Measurements from ENCODE around the gene WDR43. TPM values are rescaled to one million over a fixed set of nuclear protein-coding genes. Genes with fewer than 3 reads are reported as not detected.
"Not testable (repeated sequence)": the region's sequence is repeated elsewhere in the genome, so short reads cannot be mapped to it uniquely, and the experiment has no call there.

The WDR43 gene
- polyA plus RNA-seq, 4 donors = 39.3 to 51.5 (median 50.1) TPM

DNA sequence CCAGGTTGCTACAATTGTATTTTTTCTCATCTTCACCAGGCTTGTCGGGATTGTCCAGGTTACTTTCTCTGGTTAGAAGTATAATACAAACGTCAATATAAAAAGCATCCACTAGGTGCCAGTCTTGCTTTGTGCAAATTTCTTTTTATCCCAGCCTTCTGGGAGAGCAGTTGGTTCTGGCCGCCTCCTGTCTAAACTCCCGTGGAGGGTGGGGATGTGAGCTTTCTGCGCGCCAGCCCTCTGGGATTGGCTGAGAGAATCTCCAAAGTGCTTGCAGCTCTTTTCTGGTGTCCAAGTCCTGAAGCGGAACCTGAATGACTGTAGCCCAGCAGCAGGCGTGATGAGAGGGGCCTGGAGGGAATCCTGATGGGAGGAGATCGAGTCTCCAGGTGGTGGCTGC lies 64.2 kb downstream of the WDR43 start:
- peak; percentile 60 to 67 (median 64) for DNase-seq (ENCODE audit: low read depth in 4 of 4, low spot score in 3 of 4)

DNA sequence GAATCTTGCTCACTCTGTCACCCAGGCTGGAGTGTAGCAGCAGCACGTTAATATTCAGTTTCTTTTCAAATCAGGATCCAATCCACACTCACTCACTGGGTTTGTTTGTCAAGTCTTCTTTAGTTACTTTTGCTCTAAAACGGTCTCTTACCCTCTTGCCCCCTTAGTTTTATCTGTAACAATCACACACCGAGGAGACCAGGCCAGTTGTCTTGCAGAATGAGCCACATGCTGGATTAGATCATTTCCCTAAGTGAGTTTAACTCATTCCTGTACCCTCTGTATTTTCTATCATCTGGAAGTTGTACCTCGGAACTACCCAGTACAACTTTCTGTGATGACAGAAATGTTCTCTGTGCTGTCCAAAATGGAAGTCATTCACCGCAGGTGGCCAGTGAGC lies 65.9 kb downstream of the WDR43 start:
- no peak for DNase-seq (ENCODE audit: low read depth in 4 of 4, low spot score in 3 of 4)

DNA sequence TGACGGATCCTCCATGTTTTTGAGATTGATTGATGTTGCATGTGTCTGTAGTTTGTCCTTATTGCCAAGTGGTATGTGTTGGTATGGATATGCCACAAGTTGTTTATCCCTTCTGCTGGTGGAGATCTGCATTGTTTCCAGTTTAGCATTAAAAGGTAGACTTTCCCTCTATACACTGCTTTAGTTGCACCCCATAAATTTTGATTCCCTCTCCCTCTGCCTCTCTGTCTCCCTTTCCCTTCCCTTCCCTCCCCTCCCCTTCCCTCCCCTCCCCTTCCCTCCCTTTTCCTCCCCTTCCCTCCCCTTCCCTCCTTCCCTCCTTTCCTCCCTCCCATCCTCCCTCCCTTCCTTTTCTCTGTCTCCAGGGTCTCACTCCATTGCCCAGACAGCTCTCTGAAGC lies 68.0 kb downstream of the WDR43 start:
- no peak for DNase-seq (ENCODE audit: low read depth in 4 of 4, low spot score in 3 of 4)

DNA sequence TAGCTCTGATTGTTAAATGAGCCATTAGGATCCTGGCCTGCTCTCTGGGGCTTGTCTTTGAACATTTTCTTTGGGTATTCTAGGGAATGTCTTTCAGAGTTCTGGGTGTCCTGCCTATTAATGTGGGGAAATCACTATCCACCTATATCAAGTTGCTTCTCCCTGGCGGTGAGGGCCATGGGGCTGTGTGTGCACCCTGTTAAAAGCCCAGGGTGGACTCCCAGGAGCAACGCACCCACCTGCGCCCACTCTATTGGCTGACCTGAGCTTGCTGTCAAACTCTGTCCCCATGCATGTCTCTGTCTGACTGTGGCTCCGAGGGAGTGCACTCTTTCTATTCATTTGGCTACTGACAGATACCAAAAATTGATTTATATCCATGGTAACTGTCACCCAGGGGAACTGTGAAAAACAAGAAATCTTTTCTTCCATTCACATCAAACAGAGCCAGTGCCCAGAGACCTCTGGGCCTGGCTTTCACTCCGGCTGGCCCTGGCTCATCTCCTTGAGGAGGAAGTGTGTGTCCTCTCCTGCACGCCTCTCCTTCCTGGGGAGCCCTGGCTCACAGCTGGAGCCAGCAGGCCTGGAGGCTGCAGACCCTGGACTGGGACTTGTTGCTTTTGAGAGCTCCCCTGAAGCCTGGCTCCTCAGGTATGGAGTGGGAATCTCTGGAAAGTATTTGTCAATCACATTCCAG lies 76.1 kb downstream of the WDR43 start:
- no peak for DNase-seq (ENCODE audit: low read depth in 4 of 4, low spot score in 3 of 4)

DNA sequence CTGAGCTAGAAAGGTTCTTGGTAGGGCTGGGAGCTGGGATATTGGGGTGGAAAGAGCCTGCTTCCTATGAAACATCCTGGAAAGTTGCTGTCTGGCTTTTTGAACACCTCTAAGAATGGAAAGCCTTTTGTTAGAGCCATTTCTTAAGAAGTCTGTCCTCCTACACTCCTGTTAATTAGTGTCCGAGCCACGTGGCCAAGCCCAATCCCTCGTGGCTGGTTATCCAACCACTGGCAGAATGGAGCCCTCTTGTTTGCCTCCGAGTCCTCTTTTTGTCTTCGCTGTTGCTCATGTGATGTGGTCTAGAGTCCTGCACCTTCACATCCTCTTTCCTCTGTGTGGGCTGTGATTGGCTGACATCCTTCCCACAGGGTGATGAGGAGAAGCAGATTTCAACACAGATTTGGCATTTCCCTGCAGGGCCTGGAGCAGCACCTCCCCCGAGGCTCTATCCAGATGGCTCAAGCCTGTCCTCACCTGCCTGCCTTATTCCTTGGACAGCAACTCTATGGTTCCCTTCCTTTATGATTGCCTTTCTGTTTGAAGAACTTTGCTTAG lies 78.4 kb downstream of the WDR43 start:
- DNase-seq (ENCODE audit: low read depth in 4 of 4, low spot score in 3 of 4) = no peak

DNA sequence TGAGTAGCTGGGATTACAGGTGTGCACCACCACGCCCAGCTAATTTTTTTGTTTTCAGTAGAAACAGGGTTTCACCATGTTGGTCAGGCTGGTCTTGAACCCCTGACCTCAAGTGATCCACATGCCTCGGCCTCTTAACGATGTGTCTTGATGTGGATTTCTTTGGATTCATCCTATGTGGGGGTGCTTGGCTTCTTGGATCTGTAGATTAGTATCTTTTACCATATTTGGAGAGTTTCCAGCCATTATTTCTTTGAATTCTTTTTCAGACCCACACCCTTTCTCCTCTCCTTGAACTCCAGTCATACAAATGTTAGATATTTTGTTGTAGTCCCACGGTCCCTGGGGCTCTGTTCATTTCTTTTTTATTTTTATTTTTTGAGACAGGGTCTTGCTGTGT lies 79.8 kb downstream of the WDR43 start:
- DNase-seq (ENCODE audit: low read depth in 4 of 4, low spot score in 3 of 4) = no peak

DNA sequence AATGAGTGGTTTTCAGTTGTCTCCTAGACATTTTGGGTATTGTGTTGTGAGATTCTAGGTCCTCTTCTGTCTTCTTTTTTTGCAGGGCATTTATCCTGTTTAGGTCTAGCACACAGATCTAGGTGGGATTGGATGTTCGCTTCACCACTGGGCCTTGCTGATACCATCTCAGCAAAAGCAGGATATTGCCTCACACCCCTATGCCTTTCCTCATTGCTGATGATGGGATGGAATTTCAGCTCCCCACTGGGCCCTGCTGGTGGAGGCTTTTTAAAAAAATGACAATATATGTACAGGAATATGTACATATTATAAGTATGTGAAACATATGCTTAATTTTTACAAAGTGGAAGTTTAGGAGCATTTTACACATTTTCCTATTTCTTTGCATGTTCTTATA lies 81.2 kb downstream of the WDR43 start:
- DNase-seq (ENCODE audit: low read depth in 4 of 4, low spot score in 3 of 4) = no peak

DNA sequence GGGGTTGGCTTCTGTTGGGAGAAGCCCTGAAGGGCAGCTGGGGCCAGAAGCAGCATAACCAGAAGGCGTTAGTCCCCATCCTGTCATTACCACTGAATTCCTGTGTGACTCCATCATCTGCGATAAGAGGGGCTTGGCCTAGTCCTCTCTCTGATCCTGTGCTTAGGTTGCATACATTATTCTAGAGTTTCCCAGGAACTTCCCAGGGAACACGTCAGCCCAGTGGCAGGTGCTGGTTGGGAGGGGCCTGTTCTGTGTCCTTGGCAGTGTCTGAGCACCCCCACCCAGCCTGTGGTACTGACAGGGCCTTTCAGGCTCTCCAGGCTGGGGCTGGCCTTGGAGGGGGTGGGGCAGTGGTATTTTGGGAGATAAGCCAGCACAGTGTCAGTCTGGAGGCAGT lies 82.1 kb downstream of the WDR43 start:
- DNase-seq (ENCODE audit: low read depth in 4 of 4, low spot score in 3 of 4) = no peak

DNA sequence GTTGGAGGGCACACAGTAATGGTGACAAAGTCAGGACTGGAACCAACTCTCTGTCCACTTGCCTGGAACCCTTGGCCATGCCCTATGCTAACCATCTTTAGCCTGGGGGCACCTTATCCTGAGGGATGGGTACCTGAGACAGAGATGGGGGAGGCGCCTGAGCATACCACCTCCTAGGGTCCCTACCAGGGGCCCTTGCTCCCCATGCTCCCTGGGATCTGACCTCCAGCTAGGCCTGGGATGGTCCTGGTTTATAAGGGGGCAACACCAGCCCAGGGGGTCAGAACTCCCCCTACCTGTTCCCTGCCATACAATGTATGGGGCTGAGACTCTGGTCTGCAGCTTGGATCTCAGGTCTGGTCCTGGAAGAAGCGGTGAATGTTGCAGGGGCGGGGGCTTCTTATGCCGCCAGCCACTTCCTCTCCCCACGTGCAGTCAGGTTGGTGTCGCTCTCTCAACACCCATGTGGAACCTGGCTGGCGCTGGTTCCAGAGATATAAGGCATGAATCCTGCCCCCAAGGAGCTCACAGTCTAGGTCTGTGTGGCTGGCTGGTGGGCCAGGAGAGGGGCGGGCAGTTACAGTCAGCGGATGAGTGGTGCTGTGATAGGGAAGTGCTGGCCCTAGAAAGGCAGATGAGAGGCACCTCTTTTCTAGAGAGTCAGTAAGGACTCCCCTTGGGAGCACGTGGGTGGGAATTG lies 82.9 kb downstream of the WDR43 start:
- no peak for DNase-seq (ENCODE audit: low read depth in 4 of 4, low spot score in 3 of 4)

DNA sequence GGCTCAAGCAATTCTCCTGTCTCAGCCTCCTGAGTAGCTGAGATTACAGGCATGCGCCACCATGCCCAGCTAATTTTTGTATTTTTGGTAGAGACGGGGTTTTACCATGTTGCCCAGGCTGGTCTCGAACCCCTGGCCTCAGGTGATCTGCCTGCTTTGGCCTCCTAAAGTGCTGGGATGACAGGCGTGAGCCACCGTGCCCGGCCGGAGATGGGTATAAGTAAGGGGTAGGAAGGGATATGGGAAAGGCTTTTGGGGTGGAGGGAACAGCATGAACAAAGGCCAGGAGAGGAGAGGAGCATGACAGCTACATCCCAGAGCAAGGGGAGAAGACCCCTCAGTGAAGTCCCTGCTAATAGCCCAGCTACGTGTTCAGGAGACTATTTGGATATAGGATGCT lies 83.5 kb downstream of the WDR43 start:
- DNase-seq (ENCODE audit: low read depth in 4 of 4, low spot score in 3 of 4) = not testable (repeated sequence)

DNA sequence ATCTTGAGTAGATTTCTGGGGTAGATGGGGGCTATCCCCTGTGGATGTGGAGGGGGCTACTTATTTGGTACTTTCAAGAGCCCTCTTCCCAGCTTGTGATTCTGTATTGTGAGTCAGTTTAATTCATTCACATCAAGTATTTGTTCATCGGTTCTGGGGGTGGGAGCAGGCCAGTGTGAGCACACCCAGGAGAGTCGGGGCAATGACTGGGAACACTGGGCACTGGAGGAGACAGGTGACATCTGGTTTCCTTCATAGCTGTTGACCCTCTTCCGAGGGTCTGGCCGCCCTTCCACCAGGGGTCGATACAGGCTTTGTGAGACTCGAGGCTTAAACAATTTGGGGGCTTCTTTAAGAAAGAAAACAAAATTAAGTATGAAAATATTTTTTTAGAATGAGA lies 84.1 kb downstream of the WDR43 start:
- DNase-seq (ENCODE audit: low read depth in 4 of 4, low spot score in 3 of 4) = no peak

DNA sequence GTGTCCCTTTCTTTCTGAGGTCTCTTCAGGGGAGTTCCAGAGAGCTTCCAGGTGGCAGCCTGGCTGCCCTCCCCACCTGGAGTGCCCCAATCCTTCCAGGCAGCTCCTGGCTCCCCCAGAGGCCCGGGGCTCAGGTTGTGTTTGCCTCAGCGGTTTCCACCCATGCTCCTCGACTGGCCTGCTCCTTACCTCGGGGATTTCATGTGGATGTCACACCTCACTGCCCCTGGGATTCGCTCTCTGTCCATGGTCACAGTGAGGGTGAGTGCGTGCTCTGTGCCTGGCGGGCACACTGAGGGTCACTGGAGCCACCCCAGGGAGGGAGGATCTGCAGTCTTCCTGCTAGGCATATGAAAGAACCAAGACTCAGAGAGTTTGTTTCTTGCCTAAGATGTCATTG lies 84.6 kb downstream of the WDR43 start:
- no peak for DNase-seq (ENCODE audit: low read depth in 4 of 4, low spot score in 3 of 4)

DNA sequence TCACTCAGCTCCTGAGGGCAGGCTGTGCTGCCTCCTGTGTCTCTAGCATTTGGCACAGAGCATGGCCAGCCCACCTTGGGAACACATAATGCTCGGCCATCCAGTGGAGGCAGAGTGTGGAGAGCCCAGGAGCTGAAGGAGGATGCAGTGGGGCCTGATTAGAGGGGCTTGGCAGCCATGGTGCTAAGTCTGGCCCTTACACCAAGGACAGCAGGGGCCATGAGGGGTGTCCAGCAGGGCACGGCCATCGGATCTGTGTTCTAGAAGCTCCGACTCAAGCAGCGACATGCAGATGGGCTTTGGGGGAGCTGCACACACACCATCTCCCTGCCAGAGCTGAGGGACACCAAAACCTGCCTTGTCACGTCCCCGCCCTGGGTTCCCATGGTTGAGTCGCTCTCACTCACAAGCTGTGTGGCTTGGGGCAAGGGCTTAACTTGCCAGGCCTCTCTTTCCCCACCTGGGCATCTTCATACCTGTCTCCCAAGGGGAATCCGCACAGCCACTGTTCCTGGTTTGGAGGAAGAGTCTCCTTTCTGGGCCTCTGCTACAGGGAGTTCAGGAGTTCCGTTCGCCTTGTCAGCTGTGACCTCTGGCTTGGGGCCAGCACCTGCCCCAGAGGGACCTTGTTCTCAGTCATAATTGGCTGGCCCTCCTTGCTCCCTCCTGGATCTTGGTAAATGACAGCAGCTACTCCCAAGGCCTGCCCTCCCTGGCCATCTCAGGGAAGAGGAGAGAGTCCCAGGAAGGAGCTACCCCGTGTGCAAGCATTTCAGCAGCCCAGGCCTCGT lies 85.3 kb downstream of the WDR43 start:
- no peak for DNase-seq (ENCODE audit: low read depth in 4 of 4, low spot score in 3 of 4)

DNA sequence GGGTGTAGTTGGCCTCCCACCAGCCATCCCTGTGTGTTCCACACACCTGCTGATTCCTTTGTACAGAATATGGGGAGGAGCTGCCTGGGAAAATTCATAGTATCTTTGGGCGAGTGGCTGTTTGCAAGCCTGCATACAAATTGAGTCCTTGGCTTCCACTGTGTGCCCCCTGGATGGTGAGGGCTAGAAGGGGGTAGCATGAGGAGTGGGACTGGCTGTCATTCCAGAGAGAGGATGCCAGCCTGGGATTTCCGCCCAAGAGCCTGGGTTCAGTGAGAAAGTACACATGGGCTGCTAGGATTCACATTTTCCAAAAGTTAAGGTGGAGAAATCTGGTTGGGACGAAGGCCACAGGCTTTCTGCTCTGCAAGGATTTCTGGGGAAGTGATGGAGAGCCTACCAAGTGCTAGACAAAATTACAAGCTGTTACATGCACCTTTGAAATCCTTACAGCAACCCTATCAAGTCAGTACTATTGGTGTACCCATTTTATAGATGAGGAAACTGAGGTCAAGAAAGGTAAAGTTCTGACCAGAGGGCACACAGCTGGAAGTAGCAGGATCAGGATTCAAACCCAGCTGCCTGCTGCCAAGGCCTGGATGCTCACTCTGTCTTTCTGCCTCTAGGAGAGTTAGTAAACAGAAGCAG lies 86.0 kb downstream of the WDR43 start:
- DNase-seq (ENCODE audit: low read depth in 4 of 4, low spot score in 3 of 4) = no peak

DNA sequence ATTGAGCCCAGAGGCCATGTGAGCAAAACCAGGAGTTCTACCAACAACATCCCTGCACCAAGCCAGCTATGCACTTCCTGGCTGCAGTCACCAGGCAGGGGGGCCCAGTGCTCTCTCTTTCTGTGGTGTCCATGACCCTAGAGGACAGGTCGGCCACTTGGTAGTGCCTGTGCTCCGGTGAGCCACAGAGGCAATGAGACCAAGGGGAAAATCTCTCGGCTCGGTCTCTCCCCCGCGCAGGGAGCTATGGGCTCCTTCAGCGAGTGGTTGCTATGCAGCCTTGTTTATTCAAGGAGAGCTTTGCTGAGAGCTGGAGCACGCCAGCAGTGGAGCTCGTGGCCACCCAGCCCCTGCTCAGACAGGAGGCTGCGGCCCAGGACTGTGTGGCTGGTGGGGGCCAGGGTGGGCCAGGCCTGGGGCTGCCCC lies 86.6 kb downstream of the WDR43 start, which contains the start of gene TOGARAM2:
Gene TOGARAM2 (plus strand): TSS at position 283 of the 426 bp plus-strand sequence. CDS start 13,537 bp downstream, outside the sequence.
- DNase-seq (ENCODE audit: low read depth in 4 of 4, low spot score in 3 of 4) = peak in 3 of 4 donors; percentile 43 to 44 (median 44)

DNA sequence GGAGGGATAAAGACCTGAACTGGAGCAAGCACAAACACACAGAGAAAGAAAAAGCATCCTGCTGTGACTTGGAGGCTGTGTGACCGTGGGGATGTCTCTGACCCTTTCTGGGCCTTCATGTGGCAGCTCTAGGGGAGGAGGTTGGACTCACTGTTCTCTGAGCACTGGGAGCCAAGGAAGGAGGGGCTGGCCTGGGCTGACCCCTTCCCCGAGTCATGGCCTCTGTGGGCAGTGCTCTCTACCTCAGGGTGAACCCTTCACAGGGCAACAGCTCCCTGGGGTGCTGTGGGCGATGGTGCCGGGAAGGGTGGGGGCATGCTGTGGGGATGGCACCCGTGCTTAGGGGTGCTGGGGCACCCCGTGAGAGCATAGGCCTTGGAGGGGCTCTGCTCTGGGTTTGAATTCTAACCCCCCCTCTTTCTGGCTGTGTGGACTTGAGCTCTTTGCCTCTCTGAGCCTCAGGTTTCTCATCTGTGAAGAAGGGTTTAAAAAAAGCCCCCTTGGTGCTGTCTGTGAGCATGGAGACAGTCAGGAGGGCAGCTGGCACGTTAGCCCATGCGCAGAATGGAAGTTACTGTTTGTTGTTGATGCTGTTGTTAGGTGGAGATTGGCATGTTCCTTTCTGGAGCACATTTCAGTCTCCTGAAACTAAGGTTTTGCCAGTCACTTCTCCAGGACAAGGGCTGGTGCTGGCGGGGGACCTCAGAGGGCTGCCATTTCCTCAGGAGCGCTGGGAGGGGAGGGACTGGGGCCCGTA lies 87.3 kb downstream of the WDR43 start:
- no peak for DNase-seq (ENCODE audit: low read depth in 4 of 4, low spot score in 3 of 4)

DNA sequence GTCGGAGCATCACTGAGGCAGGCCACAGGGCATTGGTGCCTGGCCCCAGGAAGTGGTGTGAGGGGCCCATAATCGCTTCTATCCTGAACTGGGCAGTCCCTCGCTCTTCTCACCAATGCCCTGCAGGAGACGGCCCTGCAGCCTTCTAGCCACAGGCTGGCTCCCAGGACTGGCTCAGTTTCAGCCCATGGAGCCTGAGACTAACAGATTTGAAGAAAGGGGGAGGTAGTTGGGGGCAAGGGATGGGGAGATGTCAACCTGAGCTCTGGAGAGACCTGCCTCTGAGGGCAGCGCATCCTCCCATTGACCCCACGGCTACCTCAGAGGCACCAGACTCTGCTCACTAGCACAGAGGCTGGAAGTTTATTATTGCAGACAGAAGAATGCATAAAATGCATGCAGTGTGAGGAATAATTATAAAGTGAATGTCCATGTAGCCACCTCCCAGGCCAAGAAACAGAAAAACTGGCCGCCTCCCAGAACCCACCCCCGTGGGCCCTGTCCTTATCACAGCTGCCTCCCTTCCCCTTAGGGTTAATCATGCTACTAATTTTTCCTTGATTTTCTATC lies 88.0 kb downstream of the WDR43 start:
- DNase-seq (ENCODE audit: low read depth in 4 of 4, low spot score in 3 of 4) = no peak

DNA sequence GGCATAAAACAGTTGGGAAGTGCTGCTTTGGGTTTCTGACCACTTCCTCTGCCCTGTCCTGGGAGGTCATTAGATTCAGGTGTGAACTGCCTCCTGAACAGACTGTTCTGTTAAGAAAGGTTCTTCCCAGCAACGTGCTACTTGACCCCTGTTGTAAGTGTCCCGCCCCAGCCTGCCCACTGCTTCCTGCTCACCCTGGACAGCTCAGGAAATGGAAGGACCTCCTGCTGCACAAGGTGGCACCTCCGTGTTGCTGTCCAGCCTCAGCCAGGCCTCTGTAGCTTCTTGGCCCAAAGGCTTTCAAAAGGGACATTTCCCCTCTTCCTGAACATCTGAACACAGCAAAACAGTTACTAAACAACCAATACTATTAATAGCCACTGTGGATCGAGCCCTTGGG lies 92.0 kb downstream of the WDR43 start:
- no peak for DNase-seq (ENCODE audit: low read depth in 4 of 4, low spot score in 3 of 4)

DNA sequence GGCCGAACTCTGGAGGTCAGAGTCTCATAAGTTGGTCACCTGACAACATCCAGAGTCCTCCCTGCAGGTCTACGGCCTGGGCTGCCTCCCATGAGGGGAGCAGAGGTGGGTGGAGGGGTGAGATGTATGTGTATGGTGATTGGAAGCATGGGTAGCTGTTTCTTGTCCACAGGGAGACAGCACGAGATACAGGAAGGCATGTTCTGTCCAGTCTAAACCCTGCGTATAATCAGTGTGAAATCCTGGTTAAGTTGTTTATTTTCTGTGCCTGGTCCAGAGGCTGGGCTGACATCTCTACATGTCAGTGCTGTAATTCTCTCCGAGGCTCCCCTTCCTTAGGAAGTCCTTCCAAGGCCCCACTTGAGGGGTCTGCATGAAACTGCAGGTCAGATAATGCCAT lies 95.5 kb downstream of the WDR43 start:
- no peak for DNase-seq (ENCODE audit: low read depth in 4 of 4, low spot score in 3 of 4)

DNA sequence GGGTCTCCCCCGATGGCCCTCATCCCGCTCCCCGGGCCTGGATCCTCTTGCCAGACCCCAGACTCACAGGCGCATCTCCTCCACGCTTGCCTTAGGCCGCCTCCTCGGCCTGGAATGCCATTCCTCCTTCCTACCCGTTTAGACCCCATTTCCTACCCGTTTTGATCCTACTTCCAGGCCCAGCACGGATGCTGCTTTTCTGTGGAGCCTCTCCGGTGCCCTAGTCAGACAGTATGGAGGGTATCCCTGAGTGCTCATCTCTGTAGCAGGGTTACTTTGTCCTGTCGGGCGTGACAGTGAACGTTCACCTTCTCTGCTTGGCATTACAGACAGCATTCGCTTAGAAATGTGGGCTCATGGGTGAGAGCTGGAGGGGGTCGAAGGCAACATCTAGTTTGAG lies 96.0 kb downstream of the WDR43 start:
- DNase-seq (ENCODE audit: low read depth in 4 of 4, low spot score in 3 of 4) = no peak

All from right renal pelvis (tissue), 4 donors.